ENCODE results near the gene TUT7.

DNA sequence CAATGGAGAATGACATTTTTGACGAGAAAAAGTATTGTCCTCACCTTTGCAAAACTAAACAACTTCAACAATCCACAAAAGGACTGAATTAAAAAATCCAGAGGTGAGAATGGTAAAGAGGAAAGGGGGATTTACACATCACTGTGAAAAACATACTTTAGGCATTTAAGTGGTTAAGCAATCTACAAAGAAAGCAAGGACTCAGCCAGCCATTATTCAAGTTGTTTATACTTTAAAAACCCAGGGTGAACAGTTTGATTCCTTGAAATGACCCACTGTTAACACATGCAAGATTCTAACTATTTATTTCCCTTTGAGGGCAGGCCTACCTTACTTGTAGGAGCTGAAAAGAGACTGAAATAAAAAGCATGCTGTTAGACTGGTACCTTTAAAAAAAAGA, 29.3 kb downstream of the TUT7 start:
- TF ChIP-seq USF2 (CRISPR knock-in tag; IDR thresholded peaks at IDR 0.05) (no peak), CTCF (IDR thresholded peaks at IDR 0.05) (no peak), ESRRA (CRISPR knock-in tag; IDR thresholded peaks at IDR 0.05; ENCODE audit: borderline replicate concordance) (no peak), ATF1 (CRISPR knock-in tag; IDR thresholded peaks at IDR 0.05) (no peak), CREB1 (CRISPR knock-in tag; IDR thresholded peaks at IDR 0.05) (no peak), NR1H2 (CRISPR knock-in tag; IDR thresholded peaks at IDR 0.05) (no peak), E2F1 (CRISPR knock-in tag; IDR thresholded peaks at IDR 0.05) (no peak), ZNF263 (CRISPR knock-in tag; IDR thresholded peaks at IDR 0.05; ENCODE audit: low read depth) (no peak)
- TF ChIP-seq, protein P1, sequence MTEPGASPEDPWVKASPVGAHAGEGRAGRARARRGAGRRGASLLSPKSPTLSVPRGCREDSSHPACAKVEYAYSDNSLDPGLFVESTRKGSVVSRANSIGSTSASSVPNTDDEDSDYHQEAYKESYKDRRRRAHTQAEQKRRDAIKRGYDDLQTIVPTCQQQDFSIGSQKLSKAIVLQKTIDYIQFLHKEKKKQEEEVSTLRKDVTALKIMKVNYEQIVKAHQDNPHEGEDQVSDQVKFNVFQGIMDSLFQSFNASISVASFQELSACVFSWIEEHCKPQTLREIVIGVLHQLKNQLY (CRISPR knock-in tag; IDR thresholded peaks at IDR 0.05): no peak
- TF ChIP-seq, protein P2, sequence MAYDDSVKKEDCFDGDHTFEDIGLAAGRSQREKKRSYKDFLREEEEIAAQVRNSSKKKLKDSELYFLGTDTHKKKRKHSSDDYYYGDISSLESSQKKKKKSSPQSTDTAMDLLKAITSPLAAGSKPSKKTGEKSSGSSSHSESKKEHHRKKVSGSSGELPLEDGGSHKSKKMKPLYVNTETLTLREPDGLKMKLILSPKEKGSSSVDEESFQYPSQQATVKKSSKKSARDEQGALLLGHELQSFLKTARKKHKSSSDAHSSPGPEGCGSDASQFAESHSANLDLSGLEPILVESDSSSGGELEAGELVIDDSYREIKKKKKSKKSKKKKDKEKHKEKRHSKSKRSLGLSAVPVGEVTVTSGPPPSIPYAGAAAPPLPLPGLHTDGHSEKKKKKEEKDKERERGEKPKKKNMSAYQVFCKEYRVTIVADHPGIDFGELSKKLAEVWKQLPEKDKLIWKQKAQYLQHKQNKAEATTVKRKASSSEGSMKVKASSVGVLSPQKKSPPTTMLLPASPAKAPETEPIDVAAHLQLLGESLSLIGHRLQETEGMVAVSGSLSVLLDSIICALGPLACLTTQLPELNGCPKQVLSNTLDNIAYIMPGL (CRISPR knock-in tag; IDR thresholded peaks at IDR 0.05): no peak
